Caki2 (cell line): ENCODE measurements around the gene KIF4B. TPM values are rescaled to one million over a fixed set of nuclear protein-coding genes. Genes with fewer than 3 reads are reported as not detected.
"Not testable (repeated sequence)": the region's sequence is repeated elsewhere in the genome, so short reads cannot be mapped to it uniquely, and the experiment has no call there.

Experiments
- DNase-seq: peaks from one replicate; pipeline ENCODE4 v3.0.0-alpha.2; 2015; ENCODE audit warnings: low read depth
- in situ Hi-C: cut with HindIII; loops from 2 replicates; pipeline ENCODE4 v1.10.0; 2016; ENCODE audit warnings: low sequenced_read_pairs, low pct_unique_long_range_greater_than_20kb, mixed read lengths
- total RNA-seq: library from RNA; depleted of rRNA; stranded (reverse); fragments of >200 nt; shearing (Covaris generic); gene quantifications from 2 replicates; pipeline ENCODE4 v1.2.3, GENCODE V29; 2014; ENCODE audit warnings: low replicate concordance

Gene KIF4B
- total RNA-seq, 1 experiment from 2014 or later: not detected

GRCh38 chr5:154999865-155000264 is 13.7 kb upstream of the KIF4B start:
- in situ Hi-C loops: no loop called here

DNA sequence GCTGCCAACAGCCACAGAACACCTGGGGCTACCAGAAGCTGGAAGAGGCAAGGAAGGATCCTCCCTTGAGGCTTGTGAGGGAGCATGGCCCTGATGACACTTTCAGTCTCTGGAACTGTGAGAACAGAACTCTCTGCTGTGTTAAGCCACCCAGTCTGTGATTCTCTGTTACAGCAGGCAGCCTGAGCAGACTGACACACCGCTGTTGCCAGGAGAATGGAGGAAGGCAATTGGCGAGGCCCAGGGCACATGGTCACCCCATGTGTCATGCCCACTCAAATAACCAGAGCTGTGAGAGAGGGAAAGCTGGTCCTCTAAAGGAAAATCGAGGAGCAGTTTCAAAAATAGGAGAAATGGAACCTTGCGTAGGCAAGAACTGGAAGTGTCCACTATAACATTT is 12.0 kb upstream of the KIF4B start:
- DNase-seq: no peak
- in situ Hi-C loops: no loop called here

More at GRCh38 chr5:154999865-155000264, 13.7 kb upstream of the KIF4B start:
- DNase-seq: no peak

DNA sequence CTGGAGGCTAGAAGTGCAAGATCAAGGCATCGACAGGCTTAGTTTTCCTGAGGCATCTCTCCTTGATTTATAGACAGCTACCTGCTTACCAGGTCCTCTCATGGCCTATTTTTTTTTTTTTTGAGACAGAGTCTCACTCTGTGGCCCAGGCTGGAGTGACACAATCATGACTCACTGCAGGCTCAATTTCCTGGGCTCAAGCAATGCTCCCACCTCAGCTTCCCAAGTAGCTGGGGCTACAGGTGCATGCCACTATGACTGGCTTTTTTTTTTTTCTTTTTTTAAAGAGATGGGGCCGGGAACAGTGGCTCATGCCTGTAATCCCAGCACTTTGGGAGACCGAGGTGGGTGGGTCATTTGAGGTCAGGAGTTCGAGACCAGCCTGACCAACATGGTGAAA is 10.8 kb upstream of the KIF4B start:
- in situ Hi-C loops: not testable (repeated sequence)
- DNase-seq: peak; percentile 12

GRCh38 chr5:155004138-155004744 is 9.3 kb upstream of the KIF4B start:
- DNase-seq: no peak
- in situ Hi-C loops: no loop called here

GRCh38 chr5:155006265-155006664 is 7.3 kb upstream of the KIF4B start:
- in situ Hi-C loops: not testable (repeated sequence)

GRCh38 chr5:155008669-155009068 is 4.9 kb upstream of the KIF4B start:
- in situ Hi-C loops: no loop called here
- DNase-seq: no peak

More at GRCh38 chr5:155006265-155006664, 7.3 kb upstream of the KIF4B start:
- not testable (repeated sequence) for DNase-seq

GRCh38 chr5:155010881-155011280 is 2.7 kb upstream of the KIF4B start:
- in situ Hi-C loops: no loop called here
- DNase-seq: no peak

GRCh38 chr5:155015239-155015638 is 1.7 kb downstream of the KIF4B start:
- in situ Hi-C loops: no loop called here
- DNase-seq: no peak

DNA sequence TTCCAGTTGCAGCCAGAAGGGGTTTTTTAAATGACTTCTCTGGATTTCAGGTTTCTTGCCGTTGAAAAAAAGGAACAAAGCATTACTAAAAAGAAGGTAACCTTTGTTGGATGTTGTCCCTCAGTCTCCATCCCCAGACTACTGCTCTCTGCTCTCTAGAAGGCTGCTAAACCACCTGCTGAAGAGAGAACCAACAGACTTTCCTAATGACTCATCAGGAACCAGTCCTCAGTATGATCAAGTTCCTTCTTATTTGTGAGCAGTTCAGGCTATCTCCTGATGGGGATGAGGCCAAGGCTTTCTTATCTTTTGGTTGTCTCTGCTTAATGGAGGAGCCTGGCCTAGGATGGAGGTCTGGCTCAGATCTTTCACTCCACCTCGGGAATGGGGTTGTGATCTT is 4.1 kb downstream of the KIF4B start:
- DNase-seq: no peak
- in situ Hi-C loops: no loop called here

DNA sequence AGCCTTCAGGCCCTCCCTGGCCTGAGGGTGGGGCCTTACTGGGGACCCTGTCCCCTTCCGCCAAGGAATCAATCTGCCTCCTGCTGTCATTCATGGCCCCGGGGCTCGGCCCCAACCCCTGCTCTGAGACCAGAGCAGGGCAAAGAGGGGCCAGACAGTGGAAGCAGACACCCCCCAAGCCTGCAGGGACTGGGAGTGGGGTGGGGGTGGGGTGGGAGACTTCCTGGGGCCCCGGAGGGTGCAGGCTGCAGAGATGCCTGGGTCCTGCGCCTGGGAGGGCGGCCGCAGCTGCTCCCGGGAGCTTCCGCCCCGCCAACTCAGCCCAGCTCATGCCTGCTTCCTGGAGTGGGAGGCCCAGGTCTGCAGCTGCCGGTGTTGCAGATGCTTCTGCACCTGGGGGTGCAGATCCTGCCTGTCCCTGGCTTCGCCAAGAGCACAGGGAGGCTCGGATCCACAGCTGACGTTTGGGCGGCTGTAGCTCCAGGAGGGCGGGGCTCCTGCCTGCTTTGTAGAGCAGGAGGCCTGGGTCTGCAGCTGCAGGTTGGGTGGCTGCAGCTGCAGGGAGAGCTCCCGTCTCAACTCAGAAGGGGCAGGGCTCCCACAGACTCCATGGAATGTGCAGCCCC is 6.2 kb downstream of the KIF4B start:
- DNase-seq: no peak
- in situ Hi-C loops: no loop called here

GRCh38 chr5:155021842-155022241 is 8.3 kb downstream of the KIF4B start:
- no peak for DNase-seq
- in situ Hi-C loops: no loop called here

DNA sequence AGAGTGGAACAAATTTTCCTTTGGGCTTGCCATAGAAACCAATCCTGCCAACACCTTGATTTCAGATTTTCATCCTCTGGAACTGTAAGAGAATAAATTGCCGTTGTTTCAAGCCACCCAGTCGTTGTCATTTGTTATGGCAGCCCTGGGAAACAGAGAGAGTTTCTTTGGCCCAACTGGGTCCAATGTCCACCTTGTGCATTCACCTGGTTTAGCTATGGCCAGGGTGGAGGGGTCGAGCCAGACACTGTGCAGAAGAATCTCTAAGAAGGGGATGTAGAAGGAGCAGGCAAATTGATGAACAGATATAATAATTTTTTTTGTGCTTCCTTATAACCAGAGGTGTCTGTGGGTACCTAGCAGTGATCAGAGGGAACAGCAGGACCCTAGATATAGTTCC is 9.8 kb downstream of the KIF4B start:
- in situ Hi-C loops: no loop called here
- DNase-seq: no peak

DNA sequence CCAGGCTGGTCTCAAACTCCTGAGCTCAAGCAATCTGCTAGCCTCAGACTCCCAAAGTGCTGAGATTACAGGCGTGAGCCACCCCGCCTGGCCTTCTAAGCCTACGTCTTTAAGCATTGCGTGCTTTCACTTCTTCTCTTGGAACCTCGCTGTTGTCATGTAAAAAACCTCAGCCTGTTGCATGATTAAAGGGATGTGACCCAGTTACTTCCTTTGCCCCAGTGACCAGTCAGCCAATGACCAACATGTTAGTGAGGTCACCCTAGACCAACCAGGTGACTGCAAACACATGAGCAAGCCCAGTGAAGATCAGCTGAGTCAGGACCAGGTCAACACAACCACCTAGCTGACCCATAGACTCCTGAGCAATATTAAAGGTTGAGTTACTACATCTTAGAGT is 10.5 kb downstream of the KIF4B start:
- DNase-seq: no peak
- in situ Hi-C loops: no loop called here

GRCh38 chr5:155025895-155026294 is 12.3 kb downstream of the KIF4B start:
- no peak for DNase-seq
- in situ Hi-C loops: no loop called here

GRCh38 chr5:155027993-155028629 is 14.6 kb downstream of the KIF4B start:
- DNase-seq: no peak
- in situ Hi-C loops: no loop called here

GRCh38 chr5:155029240-155029639 is 15.7 kb downstream of the KIF4B start:
- DNase-seq: no peak
- in situ Hi-C loops: no loop called here

DNA sequence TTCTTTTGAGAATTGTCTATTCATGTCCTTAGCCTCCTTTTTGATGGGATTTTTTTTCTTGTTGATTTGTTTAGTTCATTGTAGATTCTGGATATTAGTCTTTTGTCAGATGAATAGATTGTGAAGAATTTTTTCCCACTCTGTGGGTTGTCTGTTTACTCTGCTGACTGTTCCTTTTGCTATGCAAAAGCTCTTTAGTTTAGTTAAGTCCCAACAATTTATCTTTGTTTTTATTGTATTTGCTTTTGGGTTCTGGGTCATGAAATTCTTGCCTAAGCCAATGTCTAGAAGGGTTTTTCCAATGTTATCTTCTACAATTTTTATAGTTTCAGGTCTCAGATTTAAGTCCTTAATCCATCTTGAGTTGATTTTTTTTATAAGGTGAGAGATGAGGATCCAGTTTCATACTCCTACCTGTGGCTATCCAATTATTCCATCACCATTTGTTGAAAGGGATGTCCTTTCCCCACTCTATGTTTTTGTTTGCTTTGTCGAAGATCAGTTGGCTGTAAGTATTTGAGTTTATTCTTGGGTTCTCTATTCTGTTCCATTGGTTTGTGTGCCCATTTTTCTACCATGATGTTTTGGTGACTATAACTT is 20.7 kb downstream of the KIF4B start:
- DNase-seq, in situ Hi-C loops: not testable (repeated sequence)

GRCh38 chr5:155035087-155035486 is 21.5 kb downstream of the KIF4B start:
- in situ Hi-C loops, DNase-seq: not testable (repeated sequence)

DNA sequence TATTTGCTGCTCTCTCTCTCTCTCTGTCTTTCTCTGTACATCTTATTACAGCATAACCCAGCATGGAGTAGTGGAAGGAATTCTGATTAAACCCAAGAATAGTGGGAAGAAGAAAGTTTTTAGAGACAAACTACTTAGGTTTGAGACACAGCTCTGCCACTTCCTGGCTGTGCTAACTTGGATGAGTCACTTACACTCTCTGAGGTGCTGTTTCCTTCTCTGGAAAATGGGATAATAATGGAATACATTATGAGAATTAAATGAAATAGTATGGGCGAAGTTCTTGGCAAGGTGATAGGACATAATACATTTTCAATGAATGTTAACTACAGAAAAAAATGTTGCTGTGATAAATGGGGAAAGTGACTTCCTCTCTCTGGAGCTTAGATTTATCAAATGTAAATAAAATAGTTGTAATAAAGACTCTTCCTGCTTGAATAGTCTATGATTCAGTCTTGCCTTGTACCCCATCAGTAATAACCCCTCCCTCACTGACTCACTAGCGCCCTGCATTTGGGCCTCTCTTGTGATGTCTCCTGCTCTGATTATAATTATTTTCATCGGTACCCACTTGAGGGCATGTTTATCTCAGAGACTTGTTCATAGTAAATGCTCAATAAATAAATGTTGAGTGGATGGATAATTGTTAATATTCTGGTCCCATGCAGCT is 27.6 kb downstream of the KIF4B start:
- DNase-seq: no peak
- in situ Hi-C loops: no loop called here
